NCI-H524 treated with DMSO at 0.1 percent for 48 hours (cell line): ENCODE measurements around the gene NEDD4L.
A peak's percentile ranks its signal among the peaks of the same experiment; 100 is the strongest.

Experiments
- DNase-seq: peaks from one replicate; lab custom pipeline; 2025; lab: John Stamatoyannopoulos, UW

Gene NEDD4L

DNA sequence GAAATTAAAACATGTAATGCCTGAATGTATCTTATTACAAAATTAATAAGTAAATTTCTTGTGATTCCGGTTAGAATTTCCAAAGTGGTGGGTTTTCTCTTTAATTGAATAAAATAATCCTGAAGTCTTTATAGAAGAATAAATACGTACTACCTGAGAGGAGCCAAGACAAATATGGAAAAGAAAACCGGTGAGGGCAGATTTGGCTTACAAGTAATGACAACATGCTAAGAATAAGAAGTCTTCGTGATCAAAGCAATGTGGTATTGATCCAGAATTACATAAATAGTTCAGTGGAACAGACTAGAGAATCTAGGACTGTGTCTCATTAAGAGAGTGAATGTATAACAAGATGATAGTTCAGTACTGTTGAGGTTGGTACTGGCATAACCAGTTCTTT, 167.5 kb downstream of the NEDD4L start:
- DNase-seq: no peak

DNA sequence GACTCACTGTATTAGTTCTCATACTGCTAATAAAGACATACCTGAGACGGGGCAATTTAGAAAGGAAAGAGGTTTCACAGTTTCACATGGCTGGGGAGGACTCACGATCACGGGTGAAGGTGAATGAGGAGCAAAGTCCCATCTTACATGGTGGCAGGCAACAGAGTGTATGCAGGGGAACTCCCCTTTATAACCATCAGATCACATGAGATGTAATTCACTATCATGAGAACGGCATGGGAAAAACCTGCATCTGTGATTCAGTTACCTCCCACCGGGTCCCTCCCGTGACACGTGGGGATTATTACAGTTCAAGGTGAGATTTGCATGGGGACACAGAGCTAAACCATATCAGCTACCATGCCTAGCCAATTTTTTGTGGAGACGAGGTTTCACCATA, 168.2 kb downstream of the NEDD4L start:
- no peak for DNase-seq

DNA sequence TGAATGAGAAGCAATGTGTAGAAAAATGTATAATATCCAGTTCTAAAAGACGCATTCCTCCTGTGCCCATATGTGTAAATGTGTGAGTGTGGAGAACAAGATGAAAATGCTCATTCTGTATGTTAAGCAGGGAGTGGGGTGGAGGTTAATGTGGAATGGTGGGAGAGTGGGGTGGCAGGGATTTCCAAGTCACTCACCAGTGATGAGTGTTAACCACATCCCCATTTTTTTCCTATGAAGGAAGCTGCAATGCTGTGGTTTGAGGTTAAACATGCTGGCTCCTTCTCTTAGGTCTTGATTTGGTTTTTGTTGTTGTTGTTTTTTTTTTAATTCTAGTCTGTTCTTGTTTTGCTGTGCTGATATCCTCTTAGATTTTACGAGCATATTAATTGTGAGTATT, 169.4 kb downstream of the NEDD4L start:
- no peak for DNase-seq

DNA sequence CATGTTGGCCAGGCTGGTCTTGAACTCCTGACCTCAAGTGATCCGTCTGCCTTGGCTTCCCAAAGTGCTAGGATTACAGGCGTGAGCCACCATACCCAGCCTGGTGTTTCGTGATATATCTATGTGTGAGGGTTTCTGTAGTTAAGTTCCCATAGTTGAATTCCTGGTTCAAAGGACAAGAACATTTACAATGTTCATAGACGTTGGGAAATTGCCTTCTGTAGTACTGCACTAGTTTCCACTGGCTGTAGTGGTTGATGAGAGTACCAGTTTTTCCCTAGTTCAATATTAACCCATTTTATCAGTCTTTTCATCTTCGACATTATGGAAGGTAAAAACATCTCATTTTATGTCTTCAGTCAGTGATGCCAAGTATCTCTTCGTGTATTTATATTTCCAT, 171.0 kb downstream of the NEDD4L start:
- no peak for DNase-seq

DNA sequence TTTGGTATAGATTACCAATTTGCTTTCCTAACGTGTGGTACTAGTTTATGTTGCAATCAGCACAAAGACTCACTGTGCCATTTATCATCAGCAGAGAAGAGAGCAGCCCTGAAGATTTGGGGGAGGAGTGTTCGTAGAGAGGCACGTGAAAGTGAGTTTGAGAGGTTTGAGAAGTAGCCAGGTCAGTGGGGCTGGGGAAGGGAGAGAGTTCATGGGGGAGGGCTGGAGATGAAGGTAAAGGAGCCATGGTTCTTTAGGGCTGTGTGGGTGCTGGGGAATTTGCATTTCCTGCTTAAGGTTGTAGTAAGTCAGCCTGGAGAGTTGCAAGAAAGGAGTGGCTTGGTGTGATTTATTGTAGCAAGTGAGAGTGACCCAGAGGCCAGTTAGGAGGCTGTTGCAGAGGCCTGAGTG, 172.1 kb downstream of the NEDD4L start:
- DNase-seq: no peak

DNA sequence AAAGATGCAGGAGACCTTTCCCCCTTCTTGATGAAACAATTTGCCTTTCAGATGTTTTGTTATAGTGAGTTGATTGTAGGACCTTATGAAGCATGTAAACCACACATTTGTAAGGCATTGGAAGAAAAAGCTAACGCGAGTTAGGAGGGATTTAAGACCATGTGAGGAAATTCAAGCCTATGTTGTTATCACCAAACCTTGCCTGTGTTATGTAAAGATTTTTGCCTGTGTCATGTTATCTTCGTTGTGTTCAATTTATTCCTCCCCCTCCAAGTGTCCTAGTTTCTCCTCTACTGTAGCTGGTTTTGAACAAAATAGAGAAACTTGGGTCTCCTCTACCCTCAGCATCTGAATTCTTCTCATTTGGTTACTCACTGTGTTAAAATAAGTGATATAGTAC, 173.0 kb downstream of the NEDD4L start:
- DNase-seq: no peak

DNA sequence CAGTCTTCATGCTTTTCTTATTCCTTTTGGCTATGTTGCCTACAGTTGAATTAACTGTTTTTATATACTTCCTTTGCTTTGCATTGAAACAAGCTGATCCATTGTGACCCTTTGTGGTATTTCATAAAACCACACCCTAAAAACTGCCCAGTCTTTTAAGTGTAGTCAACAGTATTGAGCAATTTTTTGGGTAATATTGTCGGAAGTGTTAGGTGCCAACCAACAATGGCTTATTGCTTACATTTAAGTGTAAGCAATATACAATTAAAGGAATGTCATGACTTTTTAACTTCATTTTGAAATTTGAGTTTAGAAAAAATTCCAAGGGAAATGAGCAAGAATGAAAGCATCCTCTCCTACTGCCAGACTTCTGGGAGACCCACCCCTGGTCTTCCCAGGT, 174.1 kb downstream of the NEDD4L start:
- no peak for DNase-seq

DNA sequence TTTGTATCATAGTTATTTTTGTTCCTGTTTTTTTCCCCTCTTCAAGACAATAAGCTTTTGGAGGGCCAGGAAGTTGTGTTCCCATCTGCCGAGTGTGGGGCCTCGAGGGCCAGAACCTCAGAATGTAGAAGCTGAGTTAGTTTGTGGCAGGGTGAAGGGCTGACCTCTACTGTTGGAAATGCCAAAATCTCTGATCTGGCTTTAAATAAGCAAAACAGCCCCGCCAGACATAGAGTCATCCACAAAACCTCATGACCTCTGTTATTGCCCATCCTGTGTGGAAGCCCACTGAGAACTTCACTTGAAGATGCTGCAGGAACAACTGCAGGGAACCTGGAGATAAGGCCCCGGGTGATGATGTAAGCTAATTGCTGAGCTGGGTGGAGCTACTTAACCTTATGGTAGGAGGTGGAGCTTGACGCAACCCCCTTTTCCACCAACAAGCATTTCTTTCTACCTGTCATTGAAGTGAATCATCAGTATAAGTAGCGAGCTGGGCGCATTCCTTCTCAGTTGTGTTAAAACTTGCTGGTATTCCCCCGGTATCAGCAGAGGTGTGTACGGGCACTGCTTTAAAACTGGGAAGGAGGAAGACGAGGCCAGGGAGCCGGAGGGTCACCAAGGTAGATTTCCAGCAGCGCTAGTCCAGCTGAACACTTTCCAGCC, 177.2 kb downstream of the NEDD4L start:
- DNase-seq: no peak

DNA sequence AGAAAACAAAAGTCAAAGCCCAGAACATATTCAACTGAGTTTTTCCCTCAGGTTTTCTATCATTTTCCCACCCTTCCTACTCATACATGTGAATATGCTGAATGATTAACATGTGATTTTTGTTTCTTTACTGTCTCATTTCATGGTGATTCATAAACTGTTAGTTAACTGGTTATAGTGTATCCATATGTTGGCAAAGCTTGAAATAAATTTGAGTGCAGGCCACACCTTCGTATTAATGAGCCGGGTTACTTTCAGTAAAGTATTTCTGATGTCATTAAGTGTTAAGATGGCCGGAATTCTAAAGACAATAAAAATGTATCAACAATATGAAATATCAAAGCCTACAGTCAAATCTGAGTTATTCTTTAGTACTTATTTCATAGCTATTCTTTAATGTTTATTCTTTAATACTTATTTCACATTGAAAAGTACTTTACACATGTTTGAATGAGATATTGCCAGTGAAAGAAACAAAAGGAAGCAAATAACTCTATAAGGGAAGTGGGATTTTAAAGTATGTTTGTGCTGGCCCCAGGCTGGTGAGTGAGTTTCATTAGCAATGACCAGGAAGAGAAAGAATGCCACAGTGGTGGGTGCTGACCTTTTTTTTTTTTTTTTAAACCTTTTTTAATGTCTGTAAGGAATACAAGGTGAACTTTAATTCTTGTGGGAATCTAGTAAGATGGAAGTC, 178.6 kb downstream of the NEDD4L start:
- no peak for DNase-seq

DNA sequence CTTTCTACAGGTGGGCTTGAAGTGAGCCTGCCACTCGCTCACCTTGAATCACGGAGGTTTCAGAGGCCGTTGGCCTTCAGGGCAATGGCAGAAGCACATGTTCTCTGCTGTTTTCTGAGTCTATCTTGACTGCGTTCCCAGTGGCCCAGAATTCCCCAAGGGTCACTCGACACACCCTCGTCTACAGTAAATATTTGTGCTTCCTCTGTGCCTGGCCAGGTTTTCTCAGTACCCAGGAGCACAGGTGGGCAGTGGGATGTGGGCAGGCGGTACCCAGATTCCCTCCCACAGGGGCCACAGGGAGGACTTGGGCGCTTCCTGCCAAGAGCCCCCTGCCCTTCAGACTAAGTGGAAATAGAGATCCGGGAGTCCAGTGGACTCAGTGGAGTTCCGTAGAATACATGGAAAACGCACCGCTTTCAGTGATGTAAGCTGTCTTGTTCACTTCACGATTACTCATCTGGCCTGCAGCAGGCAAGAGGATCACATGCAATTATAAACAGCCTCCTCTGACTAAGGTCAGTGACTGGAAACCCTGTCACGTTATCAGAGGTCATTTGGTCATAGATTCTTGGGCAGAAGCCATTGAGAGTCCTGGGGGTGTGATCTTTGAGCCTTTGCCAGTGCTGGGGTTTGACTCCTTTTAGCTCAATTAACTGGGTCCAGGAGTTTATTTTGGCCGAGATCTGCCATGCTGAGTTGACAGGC, 179.8 kb downstream of the NEDD4L start:
- no peak for DNase-seq

DNA sequence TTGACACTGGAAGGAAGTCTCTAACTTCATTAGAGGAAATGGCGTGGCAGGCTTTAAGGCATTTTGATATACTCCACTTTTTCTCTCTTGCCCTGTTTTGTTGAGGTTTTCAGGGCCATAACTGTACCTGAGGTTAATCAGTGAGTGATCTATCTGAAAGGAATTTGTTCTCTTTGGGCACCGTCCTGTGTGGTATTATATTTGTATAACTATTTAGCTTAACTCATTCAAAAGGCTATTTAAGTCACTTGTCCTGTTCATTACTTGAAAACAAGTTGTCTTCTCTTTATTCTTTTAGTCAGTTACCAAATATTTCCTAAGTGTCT, 180.4 kb downstream of the NEDD4L start:
- no peak for DNase-seq

DNA sequence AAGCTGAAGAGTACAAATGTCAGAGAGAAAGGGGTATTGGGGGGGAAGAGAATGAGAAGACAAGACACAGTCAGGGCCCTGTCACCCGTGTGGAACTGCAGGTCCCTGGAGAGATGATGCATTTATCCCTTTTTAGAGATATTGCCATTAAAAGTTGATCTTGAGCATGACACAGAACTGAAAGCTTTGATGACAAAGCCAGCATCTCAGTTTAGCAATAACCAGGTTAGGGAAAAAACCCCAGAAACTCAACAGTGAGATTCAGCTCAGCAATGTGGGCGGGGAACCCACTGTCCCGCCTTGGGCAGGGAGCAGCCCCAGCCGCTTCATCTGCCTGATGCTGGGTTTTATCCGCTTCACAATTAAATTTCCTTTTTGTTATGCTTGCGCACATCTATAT, 181.1 kb downstream of the NEDD4L start:
- no peak for DNase-seq

DNA sequence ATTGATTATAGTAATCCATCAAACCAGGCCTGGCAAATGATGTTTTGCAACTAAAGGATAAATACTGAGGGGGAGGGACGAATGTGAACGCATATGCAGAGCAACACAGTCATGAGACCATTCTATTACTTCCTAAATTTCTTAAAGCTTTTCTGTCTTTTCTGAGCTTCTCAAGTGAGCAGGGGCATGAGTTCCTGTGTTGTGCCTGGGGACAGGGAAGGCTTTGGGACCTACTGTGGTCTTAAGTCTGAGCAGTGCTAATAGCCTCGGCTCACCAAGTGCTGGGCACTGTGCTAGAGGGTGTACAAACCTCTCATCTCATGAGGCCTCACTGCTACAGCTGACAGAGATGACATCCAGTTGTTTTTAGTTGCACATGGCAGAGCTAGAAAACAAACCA, 182.4 kb downstream of the NEDD4L start:
- no peak for DNase-seq

DNA sequence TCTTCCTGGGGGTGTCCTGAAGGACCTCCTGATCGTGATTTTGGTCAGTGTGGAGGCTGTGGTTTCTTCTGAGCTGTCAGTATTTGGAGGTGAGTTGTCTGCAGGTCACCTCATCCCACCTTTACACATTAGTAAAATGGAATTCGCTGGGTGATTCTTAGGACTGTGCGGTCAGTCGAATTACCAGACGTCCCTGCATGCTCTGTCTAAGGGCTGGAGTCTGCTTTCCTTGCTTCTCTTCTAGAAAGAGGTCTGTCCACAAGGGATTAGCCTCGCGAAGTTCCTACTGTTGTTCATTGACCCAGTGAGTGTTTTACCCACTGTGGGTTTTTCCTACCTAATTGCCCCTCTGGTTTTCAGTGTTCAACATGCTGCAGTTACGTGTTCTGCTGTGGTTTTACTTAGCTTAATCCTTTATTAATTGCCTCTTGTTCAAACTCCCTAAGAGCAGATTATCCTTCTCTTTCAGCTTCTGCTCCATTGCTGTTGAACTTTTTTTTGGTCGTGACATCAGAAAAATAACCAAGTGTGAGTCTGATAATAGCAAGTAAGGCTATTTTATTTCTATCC, 183.4 kb downstream of the NEDD4L start:
- DNase-seq: peak; percentile 84

DNA sequence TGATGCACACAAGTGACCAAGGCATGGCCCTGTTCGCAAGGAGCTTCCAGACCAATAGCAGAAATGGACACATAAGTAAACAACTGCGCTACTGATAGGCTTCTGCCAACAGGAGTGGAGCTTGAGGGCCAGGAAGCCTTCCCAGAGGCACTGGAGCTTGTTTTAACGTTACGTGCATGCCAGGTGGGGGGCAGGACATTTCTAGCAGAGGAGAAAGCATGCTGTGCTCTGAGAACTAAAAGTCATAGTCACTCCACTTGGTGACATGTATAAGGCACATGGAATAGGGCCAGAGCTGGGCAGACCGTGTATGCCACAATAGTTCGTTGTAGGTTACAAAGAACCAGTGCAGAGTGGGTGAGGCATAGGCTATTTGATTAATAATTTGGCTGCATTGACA, 184.2 kb downstream of the NEDD4L start:
- no peak for DNase-seq

DNA sequence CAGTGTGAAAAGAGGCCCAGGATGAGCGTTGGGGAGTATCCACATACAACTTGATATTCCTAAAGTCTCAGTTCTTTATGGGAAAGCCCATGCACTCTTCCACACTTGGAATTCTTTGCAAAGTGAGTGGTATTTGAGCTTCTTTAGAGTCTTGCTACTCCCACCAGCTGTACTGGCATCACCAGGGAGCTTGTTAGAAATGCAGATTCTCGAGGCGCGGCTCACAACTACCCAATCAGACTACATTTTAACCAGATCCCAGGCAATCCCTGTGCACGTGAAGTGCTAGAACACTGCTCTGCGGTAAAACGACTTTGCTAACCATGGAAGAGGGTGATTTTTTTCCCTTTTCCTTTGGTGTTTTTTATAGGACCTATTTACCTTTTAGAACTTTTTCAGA, 184.7 kb downstream of the NEDD4L start:
- no peak for DNase-seq

DNA sequence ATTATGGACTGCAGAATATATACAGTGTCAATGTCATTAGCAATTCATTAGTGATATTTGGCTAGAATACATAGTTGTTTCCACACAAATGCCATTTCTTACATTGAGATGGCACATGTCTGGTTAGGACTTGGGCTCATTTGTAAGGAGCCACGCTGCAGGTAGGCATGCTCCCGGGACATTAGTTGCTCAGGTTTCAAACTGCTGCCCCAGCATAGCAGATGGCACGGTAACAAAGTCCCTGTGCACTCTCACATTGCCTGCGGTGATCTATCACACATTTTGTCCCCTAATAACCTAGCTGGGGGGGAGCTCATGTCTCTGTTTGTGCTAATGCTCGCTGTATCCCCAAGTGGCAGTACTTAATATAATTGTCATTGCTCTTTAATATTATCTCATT, 185.1 kb downstream of the NEDD4L start:
- peak; percentile 60 for DNase-seq

DNA sequence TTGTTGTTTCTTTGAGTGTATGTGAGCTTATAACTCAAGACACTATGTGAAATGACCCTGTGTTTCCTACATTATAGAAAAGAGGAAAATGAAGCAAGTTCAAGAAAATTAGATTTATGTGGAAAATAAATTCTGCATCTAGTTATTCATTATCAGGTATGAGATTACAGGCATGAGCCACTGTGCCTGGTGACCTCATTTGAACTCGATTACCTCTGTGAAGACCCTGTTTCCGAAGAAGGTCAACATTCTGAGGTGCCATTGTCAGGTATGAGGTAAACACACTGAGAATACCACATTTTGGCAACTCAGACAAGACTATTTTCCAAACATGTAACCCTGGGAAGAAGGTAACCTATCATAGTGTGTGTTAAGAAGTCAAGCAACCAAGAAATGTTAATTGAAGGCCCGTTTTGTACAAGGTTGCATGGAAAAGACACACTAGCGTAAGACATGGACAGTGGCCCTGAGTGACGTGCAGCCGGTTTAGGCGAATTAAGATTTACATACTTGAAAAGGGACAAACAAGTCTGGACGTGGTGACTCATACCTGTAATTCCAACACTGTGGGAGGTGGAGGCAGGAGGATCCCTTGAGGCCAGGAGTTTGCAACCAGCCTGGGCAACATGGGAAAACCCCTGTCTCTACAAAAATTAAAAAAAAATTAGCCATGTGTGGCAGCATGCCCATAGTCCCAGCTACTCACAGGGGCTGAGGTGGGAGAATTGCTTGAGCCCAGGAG, 186.6 kb downstream of the NEDD4L start:
- no peak for DNase-seq

DNA sequence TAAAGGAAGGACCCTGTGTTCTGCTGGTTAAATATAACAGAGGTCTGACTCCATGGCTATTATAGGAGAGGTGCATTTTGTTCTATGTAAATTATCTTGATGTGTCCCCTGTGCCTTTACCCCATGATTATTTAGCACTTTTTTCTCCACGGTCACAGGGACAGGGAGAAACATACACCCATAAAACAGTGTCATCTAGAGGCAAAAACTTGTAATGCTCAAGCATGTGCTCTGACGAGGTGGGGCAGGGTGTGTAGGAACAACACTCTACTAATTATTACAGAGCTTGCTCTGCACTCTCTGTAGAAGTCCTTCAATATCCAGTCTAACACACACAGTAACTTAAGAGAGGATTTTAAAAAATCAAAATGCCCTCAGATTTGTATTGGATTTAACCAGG, 187.9 kb downstream of the NEDD4L start:
- DNase-seq: no peak

DNA sequence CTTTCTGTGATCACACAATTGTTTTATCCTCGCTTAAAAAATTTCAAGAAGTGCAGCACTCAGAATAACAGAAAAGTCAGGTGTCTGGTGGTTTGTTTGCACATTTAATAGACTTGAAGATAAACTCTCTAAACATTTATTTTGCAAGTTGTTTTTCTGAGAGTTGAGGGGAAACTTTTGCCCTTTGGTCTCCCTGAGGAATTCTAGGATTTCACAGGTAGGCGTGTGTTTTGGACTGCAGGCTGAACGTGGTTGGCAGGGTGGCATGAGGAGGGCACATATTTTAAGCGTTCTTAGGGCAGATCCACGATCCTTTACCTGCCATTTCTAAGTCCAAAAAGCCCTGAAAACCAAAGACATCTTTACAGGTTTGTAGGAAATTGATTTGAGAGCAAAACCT, 188.6 kb downstream of the NEDD4L start:
- no peak for DNase-seq

DNA sequence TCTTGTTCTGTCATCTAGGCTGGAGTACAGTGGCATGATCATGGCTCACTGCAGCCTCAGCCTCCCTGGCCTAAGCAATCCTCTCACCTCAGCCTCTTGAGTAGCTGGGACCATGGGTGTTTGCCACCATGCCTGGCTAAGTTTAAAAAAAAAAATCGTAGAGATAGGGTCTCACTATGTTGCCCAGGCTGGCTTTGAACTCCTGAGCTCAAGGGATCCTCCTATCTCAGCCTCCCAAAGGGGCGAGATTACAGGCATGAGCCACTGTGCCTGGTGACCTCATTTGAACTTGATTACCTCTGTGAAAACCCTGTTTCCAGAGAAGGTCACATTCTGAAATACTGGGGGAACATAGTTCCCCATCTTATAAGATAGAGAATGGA, 190.3 kb downstream of the NEDD4L start:
- DNase-seq: no peak

DNA sequence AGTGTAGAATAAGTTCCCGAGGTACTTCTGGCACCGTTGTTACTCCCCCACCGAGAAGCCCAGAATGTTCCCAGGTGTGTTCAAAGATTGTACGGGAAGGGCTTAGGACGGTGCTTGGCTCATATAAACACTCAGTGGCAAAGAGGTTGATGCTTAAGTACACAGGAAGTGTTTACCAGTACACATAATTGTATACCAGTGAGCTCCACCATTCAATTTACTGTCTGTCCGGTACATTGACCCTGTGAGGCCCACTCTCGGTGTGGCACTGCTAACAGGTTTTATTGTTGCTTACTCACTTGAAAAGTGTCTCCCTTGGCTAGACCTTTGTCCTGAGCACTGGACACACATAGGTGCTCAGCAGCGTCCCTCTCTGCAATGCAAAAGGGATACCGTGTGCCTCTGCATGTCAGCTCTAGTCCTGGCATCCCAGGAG, 191.0 kb downstream of the NEDD4L start:
- no peak for DNase-seq

DNA sequence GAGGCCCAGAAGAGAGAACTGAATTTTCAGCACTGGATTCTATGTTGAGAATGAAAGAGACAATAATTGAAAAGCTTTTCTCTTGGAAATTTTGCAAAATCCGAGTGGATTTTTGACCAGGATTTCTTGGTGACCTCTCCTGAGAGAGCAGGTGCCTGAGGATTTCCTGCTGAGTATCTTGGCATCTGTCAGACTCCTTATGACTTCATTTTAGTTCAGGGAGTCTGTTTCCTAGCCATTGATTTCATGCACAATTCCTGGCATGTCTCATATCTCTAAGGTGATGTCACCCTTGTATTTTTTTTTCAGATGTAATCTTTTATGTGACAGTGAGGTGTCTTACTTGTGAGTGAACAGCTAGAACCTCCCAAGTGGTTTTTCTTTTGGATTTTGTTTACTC, 195.9 kb downstream of the NEDD4L start:
- peak; percentile 64 for DNase-seq
